Right atrium auricular region (tissue), 2 donors: Measurements from ENCODE around the gene ZFYVE28. TPM values are rescaled to one million over a fixed set of nuclear protein-coding genes. Genes with fewer than 3 reads are reported as not detected.

Experiments used
- DNase-seq: peaks from one replicate; pipeline ENCODE4 v3.0.0-alpha.2; 2019; ENCODE audit warnings: low spot score
- H3K27ac ChIP-seq, 2 donors: fragments of 200-600 bp; sonication (generic); 1 replicate in 1 of 2; 2 replicates in 1 of 2; pipeline ENCODE4 v1.5.1; 2016 to 2019
- H3K27me3 ChIP-seq, 2 donors: fragments of 200-600 bp; sonication (generic); one replicate each; pipeline versions ENCODE4 v1.5.1 to v1.6.0; 2017 to 2019
- H3K36me3 ChIP-seq: fragments of 200-600 bp; sonication (generic); one replicate; pipeline ENCODE4 v1.5.1; 2016
- H3K4me1 ChIP-seq, 2 donors: fragments of 200-600 bp; sonication (generic); one replicate each; pipeline versions ENCODE4 v1.5.1 to v1.6.0; 2017 to 2019
- H3K4me3 ChIP-seq, 2 donors: fragments of 200-600 bp; sonication (generic); 1 replicate in 1 of 2; 2 replicates in 1 of 2; pipeline ENCODE4 v1.5.1; 2017 to 2019; ENCODE audit warnings: mild to moderate bottlenecking in 1 of 2, moderate library complexity in 1 of 2
- H3K9me3 ChIP-seq, 2 donors: fragments of 200-600 bp; sonication (generic); one replicate each; pipeline ENCODE4 v1.5.1; 2019
- total RNA-seq, 2 donors: library from RNA; depleted of rRNA; stranded (reverse); fragments of >200 nt; gene quantifications; one replicate each; pipeline ENCODE4 v1.1.0, GENCODE V29; 2016
- TF ChIP-seq, protein P1 (sequence below), 2 donors: fragments of 200-600 bp; sonication (generic); IDR thresholded peaks; one replicate each; pipeline ENCODE4 v1.5.1; 2019; ENCODE audit warnings: antibody characterized with exemption in 2 of 2

ZFYVE28 gene
- total RNA-seq, 2 donors from 2014 or later = 3.4 to 6.0 TPM

DNA sequence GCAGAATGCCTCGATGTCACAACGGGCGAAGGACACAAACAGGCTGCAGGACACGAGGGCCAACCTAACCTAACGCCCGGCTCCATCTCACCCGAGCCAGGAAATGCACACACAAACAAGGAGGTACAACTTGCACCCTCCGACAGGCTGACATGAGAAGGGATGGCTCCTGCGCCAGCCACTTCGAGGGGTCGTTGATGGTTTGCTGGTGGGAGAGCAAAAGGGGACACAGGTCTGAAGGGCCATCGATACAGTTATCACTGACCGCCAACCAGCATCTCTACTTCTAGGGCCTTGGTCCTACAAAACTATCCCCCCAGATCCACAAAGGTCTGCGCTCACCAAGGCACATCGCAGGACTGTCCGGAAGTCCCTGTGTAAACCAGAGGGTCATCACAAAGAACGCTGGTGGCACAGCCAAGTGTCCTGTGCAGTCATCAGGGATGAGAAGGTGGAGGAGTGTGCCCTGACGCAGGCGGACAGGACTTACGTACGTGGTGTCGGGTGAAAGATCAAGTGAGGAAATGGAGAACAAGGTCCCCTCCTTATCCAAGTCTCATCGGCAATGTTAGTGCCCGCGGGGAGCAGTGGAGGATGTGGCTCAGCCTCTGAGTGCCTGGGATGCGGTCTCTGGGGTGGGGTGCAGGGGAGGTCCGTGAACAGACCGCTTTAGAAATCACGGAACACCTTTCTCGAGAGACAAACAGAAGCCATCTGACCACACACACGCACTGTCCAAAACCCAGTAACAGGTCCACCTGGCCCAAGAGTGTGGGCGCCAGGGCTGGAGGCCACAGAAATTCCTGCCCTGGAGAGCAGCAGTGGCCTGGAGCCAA is 163.6 kb downstream of the ZFYVE28 start:
- no peaks in the 10 kb centered on the region for H3K27me3 ChIP-seq
- TF ChIP-seq, protein P1, sequence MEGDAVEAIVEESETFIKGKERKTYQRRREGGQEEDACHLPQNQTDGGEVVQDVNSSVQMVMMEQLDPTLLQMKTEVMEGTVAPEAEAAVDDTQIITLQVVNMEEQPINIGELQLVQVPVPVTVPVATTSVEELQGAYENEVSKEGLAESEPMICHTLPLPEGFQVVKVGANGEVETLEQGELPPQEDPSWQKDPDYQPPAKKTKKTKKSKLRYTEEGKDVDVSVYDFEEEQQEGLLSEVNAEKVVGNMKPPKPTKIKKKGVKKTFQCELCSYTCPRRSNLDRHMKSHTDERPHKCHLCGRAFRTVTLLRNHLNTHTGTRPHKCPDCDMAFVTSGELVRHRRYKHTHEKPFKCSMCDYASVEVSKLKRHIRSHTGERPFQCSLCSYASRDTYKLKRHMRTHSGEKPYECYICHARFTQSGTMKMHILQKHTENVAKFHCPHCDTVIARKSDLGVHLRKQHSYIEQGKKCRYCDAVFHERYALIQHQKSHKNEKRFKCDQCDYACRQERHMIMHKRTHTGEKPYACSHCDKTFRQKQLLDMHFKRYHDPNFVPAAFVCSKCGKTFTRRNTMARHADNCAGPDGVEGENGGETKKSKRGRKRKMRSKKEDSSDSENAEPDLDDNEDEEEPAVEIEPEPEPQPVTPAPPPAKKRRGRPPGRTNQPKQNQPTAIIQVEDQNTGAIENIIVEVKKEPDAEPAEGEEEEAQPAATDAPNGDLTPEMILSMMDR (IDR thresholded peaks at IDR 0.05) = no peak
- H3K9me3 ChIP-seq = no peaks in the 10 kb centered on the region
- H3K4me1 ChIP-seq = peaks cover 0 to 66% of the 10 kb centered on the region in 2 donors
- H3K4me3 ChIP-seq = peak overlapping the region in 1 of 2 donors; percentile 26
- H3K36me3 ChIP-seq = peaks cover 53% of the 10 kb centered on the region
- H3K27ac ChIP-seq = peak overlapping the region; percentile 87
- peak; percentile 53 for DNase-seq

DNA sequence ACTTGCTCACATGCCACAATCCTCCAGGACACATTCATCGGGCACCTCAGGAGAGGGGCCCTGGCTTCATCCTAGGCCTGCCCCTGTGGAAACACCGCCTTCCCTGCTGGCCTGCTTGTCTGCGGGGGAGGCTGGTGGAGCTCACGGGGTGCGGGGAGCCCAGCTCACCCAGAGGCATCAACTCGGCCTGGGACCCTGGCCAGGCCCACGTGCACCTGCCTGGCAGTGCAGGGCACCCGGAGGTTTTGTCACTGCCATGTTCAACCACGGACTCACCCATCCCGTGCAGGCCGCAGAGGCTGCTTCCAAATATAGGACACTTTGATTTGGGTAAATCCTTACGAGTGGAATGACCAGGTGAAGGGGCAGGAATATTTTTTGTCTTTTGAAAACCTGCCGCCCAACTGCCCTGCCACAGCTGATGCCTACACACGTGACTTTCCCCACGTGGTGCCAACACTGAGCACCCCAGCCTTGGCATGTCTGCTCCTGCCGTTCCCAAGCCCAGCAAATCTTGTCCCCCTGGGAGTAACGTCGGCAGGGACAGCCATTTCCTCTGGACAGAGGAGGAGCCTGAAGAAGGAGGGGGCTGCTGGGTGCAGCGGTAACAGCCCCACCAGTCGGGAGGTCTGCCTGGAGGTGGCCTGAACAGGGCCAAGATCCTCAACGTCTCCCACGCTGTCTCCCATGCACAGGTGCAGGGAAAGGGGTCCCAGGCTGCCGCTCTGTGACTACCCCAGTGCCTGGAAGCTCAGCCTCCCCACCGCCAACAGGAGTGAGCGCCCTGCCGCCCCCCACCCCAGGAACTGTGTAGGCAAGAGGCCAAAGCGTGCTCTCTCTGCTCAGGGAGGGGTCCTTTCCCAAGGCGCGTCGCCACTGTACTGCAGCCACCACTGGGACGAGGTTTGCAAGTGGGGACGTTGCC is 165.0 kb downstream of the ZFYVE28 start:
- H3K27ac ChIP-seq = no peak overlapping the region
- peak; percentile 52 for DNase-seq
- no peaks in the 10 kb centered on the region for H3K27me3 ChIP-seq
- H3K36me3 ChIP-seq = peaks cover 61% of the 10 kb centered on the region
- no peaks in the 10 kb centered on the region for H3K9me3 ChIP-seq
- TF ChIP-seq, protein P1 (IDR thresholded peaks at IDR 0.05) = no peak
- no peak overlapping the region for H3K4me3 ChIP-seq
- H3K4me1 ChIP-seq = peaks cover 0 to 51% of the 10 kb centered on the region in 2 donors

DNA sequence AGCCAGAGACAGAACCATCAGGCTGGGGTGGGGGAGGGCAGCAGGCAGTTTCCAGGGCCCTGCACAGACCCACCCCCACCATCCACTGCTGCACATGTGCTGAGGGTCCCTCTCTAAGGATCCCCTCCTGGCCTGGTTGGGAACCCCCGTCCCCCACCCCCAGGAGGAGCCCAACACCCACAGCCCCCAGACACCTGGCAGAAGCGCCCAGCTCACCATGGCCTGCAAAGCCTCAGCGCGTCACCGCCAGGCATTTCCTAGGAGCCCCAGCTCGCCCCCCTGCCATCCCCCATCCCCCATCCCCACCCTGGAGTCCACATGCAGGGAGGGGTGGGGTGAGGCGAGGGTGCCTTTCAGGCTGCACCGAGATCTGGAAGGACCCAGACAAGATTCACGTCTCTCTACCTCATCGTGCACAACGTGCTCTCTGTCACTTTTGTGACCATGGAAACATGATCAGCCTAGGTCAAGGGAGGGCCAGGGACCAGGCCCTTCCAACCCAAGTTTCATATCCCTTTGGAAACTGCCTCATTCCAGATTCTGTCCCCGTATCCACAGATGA is 165.8 kb downstream of the ZFYVE28 start:
- no peaks in the 10 kb centered on the region for H3K9me3 ChIP-seq
- DNase-seq = peak; percentile 44
- H3K4me3 ChIP-seq = no peak overlapping the region
- H3K27ac ChIP-seq = no peak overlapping the region
- peaks cover 61% of the 10 kb centered on the region for H3K36me3 ChIP-seq
- H3K4me1 ChIP-seq = peaks cover 0 to 43% of the 10 kb centered on the region in 2 donors
- no peaks in the 10 kb centered on the region for H3K27me3 ChIP-seq
- TF ChIP-seq, protein P1 (IDR thresholded peaks at IDR 0.05) = no peak

DNA sequence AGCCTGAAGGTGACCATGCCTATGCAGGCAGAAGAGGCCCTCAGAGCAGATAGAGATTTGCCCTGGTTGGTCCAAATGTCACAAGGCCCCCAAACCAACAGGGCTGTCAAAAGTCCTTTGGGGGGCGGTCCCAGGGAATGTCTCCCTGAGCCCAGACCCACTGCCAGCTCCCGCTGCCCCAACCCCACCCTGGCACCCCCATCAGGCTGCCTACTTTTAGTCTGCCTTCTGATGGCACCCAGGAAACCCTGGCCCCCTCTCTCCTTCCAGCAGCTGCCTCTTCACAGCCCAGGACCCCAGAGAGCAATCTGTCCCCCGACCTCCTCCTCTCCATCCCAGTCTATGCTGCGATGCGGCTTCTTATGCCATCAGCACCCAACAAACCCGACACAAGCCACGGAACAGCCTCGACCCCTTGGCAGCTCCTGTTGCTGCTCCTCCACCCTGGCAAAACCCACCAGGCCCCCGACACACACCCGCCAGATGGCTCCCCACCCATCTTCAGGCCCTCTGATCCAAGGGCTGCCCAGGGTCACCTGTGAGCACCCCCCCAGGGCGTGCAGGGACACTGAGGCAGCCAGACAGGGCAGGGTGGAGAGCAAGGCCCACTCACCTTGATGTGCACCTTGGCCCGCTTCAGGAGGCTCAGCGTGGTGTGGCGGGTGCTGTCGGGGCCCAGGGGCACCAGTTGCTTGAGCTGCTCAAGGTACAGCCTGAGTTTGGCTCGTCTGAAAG is 166.5 kb downstream of the ZFYVE28 start:
- Histone ChIP-seq H3K9me3 (no peaks in the 10 kb centered on the region), H3K4me3 (no peak overlapping the region), H3K27me3 (no peaks in the 10 kb centered on the region), H3K4me1 (peaks cover 0 to 37% of the 10 kb centered on the region in 2 donors), H3K36me3 (peaks cover 61% of the 10 kb centered on the region), H3K27ac (no peak overlapping the region)
- peak; percentile 42 for DNase-seq
- TF ChIP-seq, protein P1 (IDR thresholded peaks at IDR 0.05) = no peak
